ENCODE data around the gene SARNP. TPM values are rescaled to one million over a fixed set of nuclear protein-coding genes. Genes with fewer than 3 reads are reported as not detected.
"Not testable (repeated sequence)": the region's sequence is repeated elsewhere in the genome, so short reads cannot be mapped to it uniquely, and the experiment has no call there.

The SARNP gene
- total RNA-seq, 1 experiment from 2014 or later, result 98.3 TPM

- DNase-seq (ENCODE audit: low spot score); POLR2A ChIA-PET; CTCF ChIA-PET; H3K9me3 Mint-ChIP-seq; H3K4me1 Mint-ChIP-seq; ATAC-seq; H3K27ac Mint-ChIP-seq; H3K36me3 Mint-ChIP-seq; H3K4me3 Mint-ChIP-seq; H3K27me3 Mint-ChIP-seq (ENCODE audit: low read depth): not testable (repeated sequence)
- TF ChIP-seq HMGA2 (CRISPR knock-in tag; IDR thresholded peaks at IDR 0.05), result peak; percentile 40; the same call in 1 of the 2 replicates
These were observed 49.0 kb upstream of the SARNP start for GRCh38 chr12:55866454-55867004.

- ChIA-PET CTCF (no interaction called here), POLR2A (no interaction called here)
- Mint-ChIP-seq H3K4me1 (no peaks in the 10 kb centered on the region), H3K27me3 (ENCODE audit: low read depth) (no peaks in the 10 kb centered on the region), H3K9me3 (peaks cover 5% of the 10 kb centered on the region), H3K36me3 (peaks cover 3% of the 10 kb centered on the region), H3K4me3 (no peak overlapping the region), H3K27ac (no peak overlapping the region)
- ATAC-seq (no peak), DNase-seq (ENCODE audit: low spot score) (no peak)
- TF ChIP-seq AFF4 (CRISPR knock-in tag; IDR thresholded peaks at IDR 0.05; ENCODE audit: borderline replicate concordance) (no peak), ETV6 (CRISPR knock-in tag; IDR thresholded peaks at IDR 0.05) (no peak), MLX (CRISPR knock-in tag; IDR thresholded peaks at IDR 0.05) (no peak), NFATC4 (CRISPR knock-in tag; IDR thresholded peaks at IDR 0.05) (no peak), IRF2 (CRISPR knock-in tag; IDR thresholded peaks at IDR 0.05; ENCODE audit: borderline replicate concordance, low read depth) (no peak), ZNF416 (CRISPR knock-in tag; IDR thresholded peaks at IDR 0.05) (no peak), GABPB1 (CRISPR knock-in tag; IDR thresholded peaks at IDR 0.05) (no peak), MXD4 (CRISPR knock-in tag; IDR thresholded peaks at IDR 0.05; ENCODE audit: borderline replicate concordance) (no peak), ZBTB21 (CRISPR knock-in tag; IDR thresholded peaks at IDR 0.05; ENCODE audit: borderline replicate concordance) (no peak)
These were observed 47.8 kb upstream of the SARNP start for GRCh38 chr12:55865327-55865726.

GRCh38 chr12:55862931-55863330, 45.4 kb upstream of the SARNP start:
- H3K9me3 Mint-ChIP-seq; H3K27ac Mint-ChIP-seq; H3K4me3 Mint-ChIP-seq; H3K36me3 Mint-ChIP-seq; H3K4me1 Mint-ChIP-seq; ATAC-seq; H3K27me3 Mint-ChIP-seq (ENCODE audit: low read depth); DNase-seq (ENCODE audit: low spot score): not testable (repeated sequence)
- POLR2A ChIA-PET, result interaction anchor here (0.6 kb wide), 2 partner anchors 76 to 125 kb away, joined by 4 read pairs; no protein-coding TSS in a partner anchor
- CTCF ChIA-PET, result interaction anchor here (0.7 kb wide), 1 partner anchor 71 kb away, joined by 3 read pairs; no protein-coding TSS in a partner anchor

- Mint-ChIP-seq H3K4me1 (no peaks in the 10 kb centered on the region), H3K27ac (no peak overlapping the region), H3K36me3 (peaks cover 3% of the 10 kb centered on the region), H3K27me3 (ENCODE audit: low read depth) (no peaks in the 10 kb centered on the region), H3K4me3 (no peak overlapping the region), H3K9me3 (peaks cover 5% of the 10 kb centered on the region)
- CTCF ChIA-PET, result interaction anchor here (1.2 kb wide), 1 partner anchor 65 kb away, joined by 3 read pairs; no protein-coding TSS in a partner anchor
- ATAC-seq, result no peak
- no peak for DNase-seq (ENCODE audit: low spot score)
- no peak for TF ChIP-seq NR1H2 (CRISPR knock-in tag; IDR thresholded peaks at IDR 0.05)
- POLR2A ChIA-PET, result no interaction called here
These were observed 44.8 kb upstream of the SARNP start for GRCh38 chr12:55862286-55862685.

GRCh38 chr12:55861871-55862270, 44.3 kb upstream of the SARNP start:
- Mint-ChIP-seq H3K4me3 (no peak overlapping the region), H3K27ac (no peak overlapping the region), H3K9me3 (peaks cover 5% of the 10 kb centered on the region), H3K36me3 (peaks cover 3% of the 10 kb centered on the region), H3K4me1 (no peaks in the 10 kb centered on the region), H3K27me3 (ENCODE audit: low read depth) (no peaks in the 10 kb centered on the region)
- ChIA-PET CTCF (interaction anchor here (1.2 kb wide), 1 partner anchor 65 kb away, joined by 3 read pairs; no protein-coding TSS in a partner anchor), POLR2A (no interaction called here)
- DNase-seq (ENCODE audit: low spot score) (no peak), ATAC-seq (no peak)
- TF ChIP-seq ESRRA (CRISPR knock-in tag; IDR thresholded peaks at IDR 0.05; ENCODE audit: borderline replicate concordance) (no peak), ZNF396 (CRISPR knock-in tag; IDR thresholded peaks at IDR 0.05; ENCODE audit: borderline replicate concordance) (no peak), TCF7 (CRISPR knock-in tag; IDR thresholded peaks at IDR 0.05; ENCODE audit: low read depth) (no peak), RELA (CRISPR knock-in tag; IDR thresholded peaks at IDR 0.05; ENCODE audit: borderline replicate concordance) (no peak), E2F1 (CRISPR knock-in tag; IDR thresholded peaks at IDR 0.05) (no peak), EMX1 (CRISPR knock-in tag; IDR thresholded peaks at IDR 0.05) (no peak), SOX15 (CRISPR knock-in tag; IDR thresholded peaks at IDR 0.05) (no peak), MYBL2 (CRISPR knock-in tag; IDR thresholded peaks at IDR 0.05) (no peak), E2F4 (CRISPR knock-in tag; IDR thresholded peaks at IDR 0.05; ENCODE audit: borderline replicate concordance, low read depth) (no peak), SMAD4 (CRISPR knock-in tag; IDR thresholded peaks at IDR 0.05) (no peak), ZNF121 (CRISPR knock-in tag; IDR thresholded peaks at IDR 0.05) (no peak)

All from WTC11 (cell line).